Endothelial cell of umbilical vein (primary cell): ENCODE results near the gene BTBD2. TPM values are rescaled to one million over a fixed set of nuclear protein-coding genes. Genes with fewer than 3 reads are reported as not detected.

Source experiments
- BruUV-seq: library from RNA; stranded (reverse); fragments of 400-500 nt; replicated peaks from 2 replicates; lab custom pipeline; 2021; lab: Mats Ljungman, UMichigan
- CTCF ChIA-PET: fragments of 300-600, 350-600 bp; sonication (Branson Sonifier 250); formaldehyde crosslinking; loops from one replicate; lab custom pipeline; 2021; ENCODE audit warnings: antibody characterized with exemption, inconsistent platforms; lab: Charles Lee
- POLR2A ChIA-PET: fragments of 300-600, 350-600 bp; sonication (Branson Sonifier 250); formaldehyde crosslinking; loops from one replicate; lab custom pipeline; 2021; ENCODE audit warnings: antibody characterized with exemption, inconsistent platforms; lab: Charles Lee
- DNase-seq: peaks from one replicate; pipeline ENCODE4 v3.0.0-alpha.2; 2011; ENCODE audit warnings: low read depth, low spot score
- FAIRE-seq: peaks from 2 replicates; lab custom pipeline; 2011; peaks lifted over from hg19 to GRCh38; lab: Jason Lieb, UNC
- H2AFZ ChIP-seq: 2 replicates; pipeline ENCODE4 v1.6.0; 2012; ENCODE audit warnings: low read depth, low read length, control low read depth, inconsistent platforms
- H3K27ac ChIP-seq: 2 replicates; pipeline ENCODE4 v1.5.1; 2011; ENCODE audit warnings: low read depth, mild to moderate bottlenecking, control low read depth, low read length, moderate library complexity; ENCODE audit not compliant: insufficient read depth
- H3K27me3 ChIP-seq, 2 experiments: 2 replicates each; pipeline versions ENCODE4 v1.6.0 to v1.6.1; 2011; ENCODE audit warnings: low read length in 2 of 2, mixed read lengths in 1 of 2; ENCODE audit not compliant: control insufficient read depth in 2 of 2, insufficient read depth in 2 of 2
- H3K36me3 ChIP-seq, 2 experiments: 2 replicates in 1 of 2; 3 replicates in 1 of 2; pipeline ENCODE4 v1.5.1; 2011; ENCODE audit warnings: low read length in 2 of 2, mild to moderate bottlenecking in 1 of 2, moderate library complexity in 1 of 2; ENCODE audit not compliant: control insufficient read depth in 2 of 2, insufficient read depth in 2 of 2; ENCODE audit errors: extremely low read depth in 1 of 2
- H3K4me1 ChIP-seq: 3 replicates; pipeline ENCODE4 v1.5.1; 2011; ENCODE audit warnings: mild to moderate bottlenecking, low read length; ENCODE audit not compliant: control insufficient read depth, insufficient read depth; ENCODE audit errors: extremely low read depth
- H3K4me2 ChIP-seq: 2 replicates; pipeline ENCODE4 v1.6.1; 2011; ENCODE audit warnings: low read length, control low read depth, mixed read lengths; ENCODE audit not compliant: insufficient read depth
- H3K4me3 ChIP-seq, 3 experiments: fragments of 200-600 bp in 1 of 3; sonication (generic), shearing (Covaris generic) in 1 of 3; replicated peaks in 1 of 3; 2 replicates each; pipeline ENCODE4 v1.5.1; 2011 to 2016; ENCODE audit warnings: control low read depth in 3 of 3, low read length in 3 of 3, mild to moderate bottlenecking in 2 of 3, inconsistent platforms in 1 of 3, low read depth in 1 of 3, moderate library complexity in 1 of 3; ENCODE audit not compliant: insufficient read depth in 1 of 3
- H3K79me2 ChIP-seq: 2 replicates; pipeline ENCODE4 v1.6.0; 2012; ENCODE audit warnings: low read length, inconsistent platforms; ENCODE audit not compliant: control insufficient read depth, insufficient read depth
- H3K9ac ChIP-seq: replicated peaks from 2 replicates; pipeline ENCODE3; 2011; ENCODE audit warnings: low read length, control low read depth; ENCODE audit not compliant: insufficient read depth; ENCODE audit errors: extremely low read depth
- H3K9me1 ChIP-seq: replicated peaks from 3 replicates; pipeline ENCODE4 v1.6.0; 2011; ENCODE audit warnings: mild to moderate bottlenecking, low read length; ENCODE audit not compliant: control insufficient read depth, insufficient read depth; ENCODE audit errors: extremely low read depth
- H3K9me3 ChIP-seq: replicated peaks from 2 replicates; pipeline ENCODE4 v1.5.1; 2012; ENCODE audit warnings: low read length, inconsistent platforms; ENCODE audit not compliant: control insufficient read depth, insufficient read depth
- H4K20me1 ChIP-seq: replicated peaks from 2 replicates; pipeline ENCODE3; 2011; ENCODE audit warnings: mild to moderate bottlenecking, low read length; ENCODE audit not compliant: control insufficient read depth, insufficient read depth; ENCODE audit errors: extremely low read depth
- CTCF ChIP-seq, 2 donors: IDR thresholded peaks; 1 replicate in 1 of 2; 2 replicates in 1 of 2; pipeline ENCODE4 v1.5.1; 2011; ENCODE audit warnings: low read length in 2 of 2, mild to moderate bottlenecking in 2 of 2, moderate library complexity in 2 of 2, control low read depth in 1 of 2, inconsistent platforms in 1 of 2, low read depth in 1 of 2; ENCODE audit not compliant: insufficient read depth in 1 of 2; ENCODE audit errors: extremely low read depth in 1 of 2
- EZH2 ChIP-seq: IDR thresholded peaks from 2 replicates; pipeline ENCODE4 v1.6.1; 2012; ENCODE audit warnings: borderline replicate concordance, low read depth, mild to moderate bottlenecking, moderate library complexity, low read length, inconsistent platforms; ENCODE audit not compliant: severe bottlenecking
- FOS ChIP-seq: IDR thresholded peaks from 2 replicates; pipeline ENCODE4 v1.6.1; 2011; ENCODE audit warnings: mild to moderate bottlenecking, low read length, moderate library complexity, borderline replicate concordance; ENCODE audit not compliant: insufficient read depth
- GATA2 ChIP-seq: IDR thresholded peaks from 2 replicates; pipeline ENCODE4 v1.7.0; 2011; ENCODE audit warnings: low read depth, mild to moderate bottlenecking, moderate library complexity, mixed read lengths, low read length; ENCODE audit not compliant: insufficient read length, insufficient read depth
- JUN ChIP-seq: IDR thresholded peaks from 2 replicates; pipeline ENCODE4 v1.6.1; 2011; ENCODE audit warnings: borderline replicate concordance, low read depth; ENCODE audit not compliant: insufficient read length, insufficient read depth
- MAX ChIP-seq: IDR thresholded peaks from 2 replicates; pipeline ENCODE4 v1.6.1; 2011; ENCODE audit not compliant: insufficient read depth, insufficient read length
- MYC ChIP-seq: IDR thresholded peaks from one replicate; pipeline ENCODE4 v1.6.1; 2011; ENCODE audit warnings: mild to moderate bottlenecking, low read depth, low read length
- POLR2A ChIP-seq: IDR thresholded peaks from 2 replicates; pipeline ENCODE4 v1.6.1; 2012; ENCODE audit warnings: low read depth, mild to moderate bottlenecking, control low read depth, low read length
- POLR2AphosphoS5 ChIP-seq: IDR thresholded peaks from 2 replicates; pipeline ENCODE4 v1.6.1; 2012; ENCODE audit warnings: low read depth, mild to moderate bottlenecking, control low read depth, low read length, moderate library complexity; ENCODE audit not compliant: insufficient read depth
- dilution Hi-C: fragments of 300-500 bp; cut with MboI; formaldehyde crosslinking; loops from one replicate; pipeline ENCODE4 v1.15.0; 2019; ENCODE audit warnings: low sequenced_read_pairs; ENCODE audit not compliant: extremely low pct_ligation_motif_present
- intact Hi-C: fragments of 100-400 bp; cut with micrococcal nuclease; formaldehyde crosslinking; loops from one replicate; pipeline ENCODE4 v1.10.0; 2022
- polyA plus RNA-seq, 4 experiments: library from polyadenylated mRNA; depleted of rRNA in 3 of 4; stranded (reverse) in 3 of 4; unstranded in 1 of 4; fragments of >200 nt; gene quantifications; 2 replicates each; pipeline versions ENCODE4 v1.2.1 to v1.2.3, GENCODE V29; 2011 to 2012; ENCODE audit warnings: missing spikeins in 1 of 4
- small RNA-seq: library from RNA; depleted of rRNA; stranded (forward); fragments of <200 nt; gene quantifications from one replicate; pipeline ENCODE3, GENCODE V24; 2012; ENCODE audit warnings: low replicate concordance, low read depth; ENCODE audit not compliant: insufficient read depth, insufficient read length
- total RNA-seq: library from RNA; stranded (reverse); gene quantifications from 2 replicates; pipeline ENCODE4 v1.2.3, GENCODE V29; 2021

Gene BTBD2
- total and polyA plus RNA-seq, 2 donors (not counting 3 experiments of a cell fraction or from before 2014, with no cell fraction given), result 59.2 to 78.2 TPM

DNA sequence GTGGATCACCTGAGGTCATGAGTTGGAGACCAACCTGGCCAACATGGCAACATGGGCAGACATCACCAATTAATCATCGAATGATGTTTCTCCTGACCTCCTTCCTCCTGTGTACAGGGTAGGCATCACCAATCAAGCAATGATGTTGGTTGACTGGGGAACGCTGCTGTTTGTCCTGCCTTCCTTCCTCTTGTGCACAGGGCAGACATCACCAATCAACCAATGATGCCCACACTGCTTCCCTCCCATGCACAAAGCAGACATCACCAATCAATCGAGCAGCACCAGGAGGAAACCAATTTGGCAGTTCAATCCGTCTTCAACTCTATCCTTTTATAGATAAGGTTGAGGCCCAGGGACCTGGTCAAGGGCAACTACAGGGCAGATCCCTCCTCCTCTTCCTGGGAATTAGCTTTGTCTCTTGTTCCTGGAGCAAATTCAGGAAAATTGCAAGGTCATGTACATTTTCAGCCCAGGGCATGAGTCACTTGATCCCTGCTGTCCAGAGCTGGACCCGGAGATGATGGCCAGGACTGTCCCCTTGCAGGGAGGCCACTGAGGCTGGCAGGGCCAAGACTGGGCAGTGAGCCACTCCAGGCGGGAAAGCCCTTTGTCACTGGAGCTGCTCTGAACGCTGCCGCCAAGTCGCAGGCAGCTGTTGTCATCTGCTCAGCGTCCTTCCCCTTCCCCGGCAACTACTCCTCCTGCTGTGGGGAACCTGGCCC, 79.9 kb downstream of the BTBD2 start:
- no TSS peak for BruUV-seq
- peak; percentile 21 for DNase-seq
- TF ChIP-seq JUN, result no peak
- no peak for TF ChIP-seq EZH2
- no peak for TF ChIP-seq POLR2A
- no peak for TF ChIP-seq GATA2
- no peak for TF ChIP-seq POLR2AphosphoS5
- no peak for TF ChIP-seq MYC
- no peak for TF ChIP-seq MAX
- no peak for TF ChIP-seq CTCF (IDR thresholded peaks at IDR 0.05; ENCODE audit: extremely low read depth in 1 of 2, insufficient read depth in 1 of 2, low read depth in 1 of 2, low read length in 2 of 2)
- no peak for TF ChIP-seq FOS
- H3K4me1 ChIP-seq, result peaks cover 7% of the 10 kb centered on the region
- no peaks in the 10 kb centered on the region for H4K20me1 ChIP-seq
- no peak overlapping the region for H3K4me3 ChIP-seq
- H3K27me3 ChIP-seq, result no peaks in the 10 kb centered on the region
- no peak overlapping the region for H3K4me2 ChIP-seq
- no peaks in the 10 kb centered on the region for H3K9me1 ChIP-seq
- dilution Hi-C loops (no loop called here), intact Hi-C loops (loop anchor here (10.0 kb wide), 1 partner anchor 379 kb away; no protein-coding TSS in a partner anchor)
- no peaks in the 10 kb centered on the region for H3K36me3 ChIP-seq
- ChIA-PET POLR2A (no interaction called here), CTCF (interaction anchor here (1.3 kb wide), 1 partner anchor 13 kb away, joined by 3 read pairs; no protein-coding TSS in a partner anchor)
- H3K79me2 ChIP-seq, result no peaks in the 10 kb centered on the region
- no peak overlapping the region for H3K9ac ChIP-seq
- FAIRE-seq, result peak; percentile 67
- no peak overlapping the region for H3K27ac ChIP-seq
- H3K9me3 ChIP-seq, result no peaks in the 10 kb centered on the region
- H2AFZ ChIP-seq, result no peak overlapping the region

Small RNAs within 50 kb of the gene (small RNA-seq; reads per million reads assigned to genes)
- not detected for gene AC007136.1

Other genes with a start within 250 kb of the BTBD2 start
- 5.1 and 7.3 TPM in 2 replicates for gene ATP8B3, start 203.4 kb downstream of the BTBD2 start, total RNA-seq
- gene ATP8B3, start 203.4 kb downstream of the BTBD2 start, polyA plus RNA-seq, result 1.1 and 1.4 TPM in 2 replicates
- 41.1 and 44.6 TPM in 2 replicates for gene REXO1, start 167.2 kb downstream of the BTBD2 start, total RNA-seq
- gene REXO1, start 167.2 kb downstream of the BTBD2 start, polyA plus RNA-seq, result 56.9 and 88.8 TPM in 2 replicates
- gene KLF16, start 152.1 kb downstream of the BTBD2 start, total RNA-seq, result 36.6 and 38.0 TPM in 2 replicates
- gene KLF16, start 152.1 kb downstream of the BTBD2 start, polyA plus RNA-seq, result 11.6 and 22.6 TPM in 2 replicates
- gene ABHD17A, start 130.2 kb downstream of the BTBD2 start, total RNA-seq, result 89.8 and 97.0 TPM in 2 replicates
- gene ABHD17A, start 130.2 kb downstream of the BTBD2 start, polyA plus RNA-seq, result 143 and 179 TPM in 2 replicates
- 8.0 and 11.7 TPM in 2 replicates for gene ADAT3, start 110.3 kb downstream of the BTBD2 start, total RNA-seq
- 5.7 and 8.6 TPM in 2 replicates for gene ADAT3, start 110.3 kb downstream of the BTBD2 start, polyA plus RNA-seq
- 68.2 and 72.2 TPM in 2 replicates for gene SCAMP4, start 110.3 kb downstream of the BTBD2 start, total RNA-seq
- gene SCAMP4, start 110.3 kb downstream of the BTBD2 start, polyA plus RNA-seq, result 24.4 and 29.6 TPM in 2 replicates
- 93.8 and 96.6 TPM in 2 replicates for gene CSNK1G2, start 74.5 kb downstream of the BTBD2 start, total RNA-seq
- gene CSNK1G2, start 74.5 kb downstream of the BTBD2 start, polyA plus RNA-seq, result 110 and 134 TPM in 2 replicates
- gene MKNK2, start 35.5 kb upstream of the BTBD2 start, total RNA-seq, result 86.1 and 87.5 TPM in 2 replicates
- 65.1 and 96.2 TPM in 2 replicates for gene MKNK2, start 35.5 kb upstream of the BTBD2 start, polyA plus RNA-seq
- gene MOB3A, start 80.6 kb upstream of the BTBD2 start, total RNA-seq, result 52.4 and 59.7 TPM in 2 replicates
- gene MOB3A, start 80.6 kb upstream of the BTBD2 start, polyA plus RNA-seq, result 46.5 and 50.7 TPM in 2 replicates
- 1.1 and 2.0 TPM in 2 replicates for gene IZUMO4, start 81.2 kb upstream of the BTBD2 start, total RNA-seq
- 2.0 and 3.2 TPM in 2 replicates for gene IZUMO4, start 81.2 kb upstream of the BTBD2 start, polyA plus RNA-seq
- gene AP3D1, start 135.9 kb upstream of the BTBD2 start, total RNA-seq, result 137 and 143 TPM in 2 replicates
- 123 and 130 TPM in 2 replicates for gene AP3D1, start 135.9 kb upstream of the BTBD2 start, polyA plus RNA-seq
- 42.0 and 47.0 TPM in 2 replicates for gene DOT1L, start 148.2 kb upstream of the BTBD2 start, total RNA-seq
- 7.6 and 7.7 TPM in 2 replicates for gene DOT1L, start 148.2 kb upstream of the BTBD2 start, polyA plus RNA-seq
- 73.4 and 82.4 TPM in 2 replicates for gene PLEKHJ1, start 220.6 kb upstream of the BTBD2 start, total RNA-seq
- 115 and 125 TPM in 2 replicates for gene PLEKHJ1, start 220.6 kb upstream of the BTBD2 start, polyA plus RNA-seq
- 140 and 164 TPM in 2 replicates for gene SF3A2, start 221.1 kb upstream of the BTBD2 start, total RNA-seq
- 19.1 and 21.5 TPM in 2 replicates for gene SF3A2, start 221.1 kb upstream of the BTBD2 start, polyA plus RNA-seq
- 7.5 and 9.6 TPM in 2 replicates for gene AMH, start 233.6 kb upstream of the BTBD2 start, total RNA-seq
- gene AMH, start 233.6 kb upstream of the BTBD2 start, polyA plus RNA-seq, result 3.3 and 4.3 TPM in 2 replicates
- not detected in 2 replicates for gene JSRP1, start 240.7 kb upstream of the BTBD2 start, total RNA-seq
- gene JSRP1, start 240.7 kb upstream of the BTBD2 start, polyA plus RNA-seq, result not detected in 2 replicates